Right atrium auricular region (tissue), 2 donors: ENCODE measurements around the gene APOBR. TPM values are rescaled to one million over a fixed set of nuclear protein-coding genes. Genes with fewer than 3 reads are reported as not detected.

Experiments used
- DNase-seq: peaks from one replicate; pipeline ENCODE4 v3.0.0-alpha.2; 2019; ENCODE audit warnings: low spot score
- H3K27ac ChIP-seq, 2 donors: fragments of 200-600 bp; sonication (generic); 1 replicate in 1 of 2; 2 replicates in 1 of 2; pipeline ENCODE4 v1.5.1; 2016 to 2019
- H3K27me3 ChIP-seq, 2 donors: fragments of 200-600 bp; sonication (generic); one replicate each; pipeline versions ENCODE4 v1.5.1 to v1.6.0; 2017 to 2019
- H3K36me3 ChIP-seq: fragments of 200-600 bp; sonication (generic); one replicate; pipeline ENCODE4 v1.5.1; 2016
- H3K4me1 ChIP-seq, 2 donors: fragments of 200-600 bp; sonication (generic); one replicate each; pipeline versions ENCODE4 v1.5.1 to v1.6.0; 2017 to 2019
- H3K4me3 ChIP-seq, 2 donors: fragments of 200-600 bp; sonication (generic); 1 replicate in 1 of 2; 2 replicates in 1 of 2; pipeline ENCODE4 v1.5.1; 2017 to 2019; ENCODE audit warnings: mild to moderate bottlenecking in 1 of 2, moderate library complexity in 1 of 2
- H3K9me3 ChIP-seq, 2 donors: fragments of 200-600 bp; sonication (generic); one replicate each; pipeline ENCODE4 v1.5.1; 2019
- total RNA-seq, 2 donors: library from RNA; depleted of rRNA; stranded (reverse); fragments of >200 nt; gene quantifications; one replicate each; pipeline ENCODE4 v1.1.0, GENCODE V29; 2016
- TF ChIP-seq, protein P1 (sequence below), 2 donors: fragments of 200-600 bp; sonication (generic); IDR thresholded peaks; one replicate each; pipeline ENCODE4 v1.5.1; 2019; ENCODE audit warnings: antibody characterized with exemption in 2 of 2

Gene APOBR
- total RNA-seq, 2 donors from 2014 or later: 0.78 to 2.0 TPM

DNA sequence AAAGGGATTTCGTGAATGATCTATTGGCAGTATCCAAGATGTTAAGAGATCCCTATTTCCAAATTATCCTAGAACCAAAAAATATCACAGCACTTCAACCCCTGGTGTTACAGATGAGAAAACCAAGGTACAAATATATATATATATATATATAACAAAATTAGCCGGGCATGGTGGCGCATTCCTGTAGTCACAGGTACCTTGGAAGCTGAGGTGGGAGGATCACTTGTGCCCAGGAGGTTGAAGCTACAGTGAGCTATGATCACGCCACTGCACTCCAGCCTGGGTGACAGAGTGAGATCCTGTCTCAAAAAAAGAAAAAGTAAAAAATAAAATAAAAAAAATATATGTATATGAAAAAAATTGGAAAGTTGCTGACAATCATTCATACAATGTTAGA is 1.9 kb upstream of the APOBR start:
- Histone ChIP-seq H3K36me3 (peaks cover 7% of the 10 kb centered on the region), H3K9me3 (no peaks in the 10 kb centered on the region), H3K4me1 (peaks cover 0 to 7% of the 10 kb centered on the region in 2 donors), H3K4me3 (peak overlapping the region in 1 of 2 donors; percentile 98), H3K27ac (peak overlapping the region; percentile 94 to 96), H3K27me3 (no peaks in the 10 kb centered on the region)
- TF ChIP-seq, protein P1, sequence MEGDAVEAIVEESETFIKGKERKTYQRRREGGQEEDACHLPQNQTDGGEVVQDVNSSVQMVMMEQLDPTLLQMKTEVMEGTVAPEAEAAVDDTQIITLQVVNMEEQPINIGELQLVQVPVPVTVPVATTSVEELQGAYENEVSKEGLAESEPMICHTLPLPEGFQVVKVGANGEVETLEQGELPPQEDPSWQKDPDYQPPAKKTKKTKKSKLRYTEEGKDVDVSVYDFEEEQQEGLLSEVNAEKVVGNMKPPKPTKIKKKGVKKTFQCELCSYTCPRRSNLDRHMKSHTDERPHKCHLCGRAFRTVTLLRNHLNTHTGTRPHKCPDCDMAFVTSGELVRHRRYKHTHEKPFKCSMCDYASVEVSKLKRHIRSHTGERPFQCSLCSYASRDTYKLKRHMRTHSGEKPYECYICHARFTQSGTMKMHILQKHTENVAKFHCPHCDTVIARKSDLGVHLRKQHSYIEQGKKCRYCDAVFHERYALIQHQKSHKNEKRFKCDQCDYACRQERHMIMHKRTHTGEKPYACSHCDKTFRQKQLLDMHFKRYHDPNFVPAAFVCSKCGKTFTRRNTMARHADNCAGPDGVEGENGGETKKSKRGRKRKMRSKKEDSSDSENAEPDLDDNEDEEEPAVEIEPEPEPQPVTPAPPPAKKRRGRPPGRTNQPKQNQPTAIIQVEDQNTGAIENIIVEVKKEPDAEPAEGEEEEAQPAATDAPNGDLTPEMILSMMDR (IDR thresholded peaks at IDR 0.05): no peak
- no peak for DNase-seq

DNA sequence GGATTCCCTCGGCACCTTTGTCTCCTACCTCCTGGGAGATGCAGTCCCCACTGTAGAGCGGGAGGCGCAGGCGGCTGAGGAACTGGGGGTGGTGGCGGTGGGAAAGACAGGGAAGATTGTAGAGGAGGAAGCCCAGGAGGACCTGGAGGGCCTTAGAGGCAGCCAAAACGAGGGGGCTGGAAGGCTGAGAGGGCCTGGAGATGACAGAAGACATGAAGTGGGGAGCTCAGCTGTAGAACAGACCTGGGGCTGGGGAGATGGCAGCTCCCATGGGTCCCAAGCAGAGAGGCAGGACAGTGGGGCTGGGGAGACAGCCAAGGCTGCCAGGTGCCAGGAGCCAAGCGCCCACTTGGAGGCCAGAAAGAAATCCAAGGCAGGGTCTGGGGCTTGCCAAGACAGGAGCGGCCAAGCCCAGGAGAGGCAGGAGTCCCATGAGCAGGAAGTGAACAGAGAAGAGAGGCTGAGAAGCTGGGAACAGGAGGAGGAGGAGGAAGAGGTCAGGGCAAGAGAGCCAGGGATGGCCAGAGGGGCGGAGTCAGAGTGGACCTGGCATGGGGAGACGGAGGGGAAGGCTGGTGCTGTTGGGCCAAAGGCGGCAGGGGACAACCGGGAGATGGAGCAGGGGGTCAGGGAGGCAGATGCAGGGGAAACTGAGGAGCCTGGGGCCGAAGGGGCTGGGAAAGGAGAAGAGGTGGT is 803 bp downstream of the APOBR start:
- H3K4me3 ChIP-seq: peak overlapping the region in 1 of 2 donors; percentile 24
- no peaks in the 10 kb centered on the region for H3K9me3 ChIP-seq
- no peaks in the 10 kb centered on the region for H3K27me3 ChIP-seq
- H3K4me1 ChIP-seq: peaks cover 0 to 7% of the 10 kb centered on the region in 2 donors
- no peak for DNase-seq
- no peaks in the 10 kb centered on the region for H3K36me3 ChIP-seq
- TF ChIP-seq, protein P1 (IDR thresholded peaks at IDR 0.05): no peak
- peak overlapping the region; percentile 16 to 23 for H3K27ac ChIP-seq

DNA sequence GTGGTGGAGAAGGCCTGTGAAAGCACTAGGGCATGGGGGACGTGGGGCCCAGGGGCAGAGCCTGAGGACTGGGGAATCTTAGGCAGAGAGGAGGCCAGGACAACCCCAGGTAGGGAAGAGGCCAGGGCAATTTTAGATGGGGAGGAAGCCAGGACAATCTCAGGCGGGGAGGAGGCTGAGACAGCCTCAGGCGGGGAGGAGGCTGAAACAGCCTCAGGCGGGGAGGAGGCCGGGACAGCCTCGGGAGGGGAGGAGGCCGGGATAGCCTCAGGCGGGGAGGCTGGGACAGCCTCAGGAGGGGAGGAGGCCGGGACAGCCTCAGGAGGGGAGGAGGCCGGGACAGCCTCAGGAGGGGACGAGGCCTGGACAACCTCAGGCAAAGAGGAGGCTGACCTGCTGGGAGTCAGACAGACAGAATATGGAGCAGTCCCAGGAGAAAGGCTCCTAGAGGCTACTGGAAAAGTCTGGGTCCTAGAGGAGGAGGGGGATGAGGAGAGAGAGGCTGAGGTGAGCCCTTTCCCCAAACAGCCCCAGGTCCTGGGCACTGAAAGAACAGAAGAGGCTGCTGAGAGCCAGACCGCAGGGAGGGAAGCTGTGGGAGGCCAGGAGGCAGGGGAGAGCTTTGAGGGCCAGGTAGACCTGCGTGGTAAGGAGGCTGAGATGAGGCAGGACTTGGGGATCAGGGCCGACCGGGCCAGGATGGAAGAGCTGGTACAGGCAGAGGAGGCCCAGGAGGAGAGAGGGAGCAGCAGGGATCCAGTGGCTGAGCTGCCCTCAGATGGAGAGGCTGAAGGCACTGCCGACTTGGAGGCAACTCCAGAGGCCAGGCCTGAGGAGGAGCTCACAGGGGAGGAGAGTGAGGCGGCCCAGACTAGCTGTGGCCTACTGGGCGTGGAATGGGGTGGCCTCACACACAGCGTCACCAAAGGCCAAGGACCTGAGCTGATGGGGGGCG is 1.6 kb downstream of the APOBR start:
- H3K27me3 ChIP-seq: no peaks in the 10 kb centered on the region
- TF ChIP-seq, protein P1 (IDR thresholded peaks at IDR 0.05): no peak
- no peaks in the 10 kb centered on the region for H3K36me3 ChIP-seq
- no peak for DNase-seq
- no peak overlapping the region for H3K4me3 ChIP-seq
- H3K4me1 ChIP-seq: peaks cover 0 to 2% of the 10 kb centered on the region in 2 donors
- H3K9me3 ChIP-seq: no peaks in the 10 kb centered on the region
- H3K27ac ChIP-seq: peak overlapping the region in 1 of 2 donors; percentile 23

DNA sequence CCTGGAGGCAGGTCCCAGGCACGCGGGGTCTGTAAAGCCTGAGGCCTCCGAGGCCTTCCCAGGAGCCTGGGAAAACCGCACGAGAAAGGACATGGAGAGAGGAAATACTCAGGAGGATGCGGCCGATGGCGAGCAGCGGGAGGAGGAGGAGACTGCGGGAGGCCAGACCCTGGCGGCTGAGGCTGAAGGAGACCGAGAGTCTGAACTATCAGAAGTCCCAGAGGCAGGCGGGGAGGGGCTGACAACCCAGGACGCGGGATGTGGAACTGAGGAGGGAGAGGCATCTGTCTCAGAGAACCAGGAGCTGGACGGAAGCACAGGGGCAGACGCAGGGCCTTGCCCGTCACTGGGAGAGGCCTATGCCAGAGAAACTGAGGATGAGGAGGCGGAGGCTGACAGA is 2.4 kb downstream of the APOBR start:
- DNase-seq: no peak
- no peaks in the 10 kb centered on the region for H3K36me3 ChIP-seq
- no peak overlapping the region for H3K4me3 ChIP-seq
- H3K27me3 ChIP-seq: no peaks in the 10 kb centered on the region
- TF ChIP-seq, protein P1 (IDR thresholded peaks at IDR 0.05): no peak
- no peak overlapping the region for H3K27ac ChIP-seq
- no peaks in the 10 kb centered on the region for H3K4me1 ChIP-seq
- H3K9me3 ChIP-seq: no peaks in the 10 kb centered on the region

- Histone ChIP-seq H3K36me3 (no peaks in the 10 kb centered on the region), H3K27me3 (no peaks in the 10 kb centered on the region), H3K9me3 (no peaks in the 10 kb centered on the region), H3K27ac (no peak overlapping the region), H3K4me3 (no peak overlapping the region), H3K4me1 (no peaks in the 10 kb centered on the region)
- TF ChIP-seq, protein P1 (IDR thresholded peaks at IDR 0.05): no peak
- no peak for DNase-seq
Measured at GRCh38 chr16:28497386-28497785, 2.9 kb downstream of the APOBR start.
